Activated B cell treated with CpG ODN at 0.5 μM for 24 hours (primary cell): ENCODE data around the gene SIT1. TPM values are rescaled to one million over a fixed set of nuclear protein-coding genes. Genes with fewer than 3 reads are reported as not detected.

Experiments used
- ATAC-seq: fragments of 200-7000 bp; cut with Tn5 transposase; one replicate; pipeline ENCODE4 v1.10.0; 2021; ENCODE audit warnings: low read depth, mild to moderate bottlenecking, moderate library complexity
- CTCF ChIA-PET: fragments of 350-600 bp; sonication (Branson Sonifier 250); formaldehyde crosslinking; loops from one replicate; lab custom pipeline; 2021; ENCODE audit warnings: antibody characterized with exemption; lab: Charles Lee
- POLR2A ChIA-PET: fragments of 350-600 bp; sonication (Branson Sonifier 250); formaldehyde crosslinking; loops from one replicate; lab custom pipeline; 2021; ENCODE audit warnings: antibody characterized with exemption; lab: Charles Lee
- DNase-seq: peaks from one replicate; pipeline ENCODE4 v3.0.0; 2022
- H3K27ac Mint-ChIP-seq: one replicate; pipeline ENCODE4 v1.8.0; 2020; ENCODE audit warnings: mixed read lengths
- H3K27me3 Mint-ChIP-seq: one replicate; pipeline ENCODE4 v1.8.0; 2021; ENCODE audit warnings: mixed read lengths
- H3K36me3 Mint-ChIP-seq: one replicate; pipeline ENCODE4 v1.8.0; 2021; ENCODE audit warnings: low read depth, mixed read lengths
- H3K4me1 Mint-ChIP-seq: one replicate; pipeline ENCODE4 v1.8.0; 2021; ENCODE audit warnings: mixed read lengths
- H3K4me3 Mint-ChIP-seq: one replicate; pipeline ENCODE4 v1.8.0; 2020; ENCODE audit warnings: mild to moderate bottlenecking, mixed read lengths
- H3K9me3 Mint-ChIP-seq: one replicate; pipeline ENCODE4 v1.8.0; 2020; ENCODE audit warnings: mixed read lengths
- CTCF ChIP-seq: fragments of 200-600 bp; IDR thresholded peaks from one replicate; pipeline ENCODE4 v1.8.0; 2022; ENCODE audit warnings: antibody characterized with exemption, mild to moderate bottlenecking
- intact Hi-C: fragments of 100-400 bp; cut with micrococcal nuclease; formaldehyde crosslinking; loops from one replicate; pipeline ENCODE4 v1.15.1; 2024
- total RNA-seq: library from RNA; stranded (reverse); gene quantifications from 2 replicates; pipeline ENCODE4 v1.2.3, GENCODE V29; 2022

SIT1 gene
- total RNA-seq, 1 donor from 2014 or later: 27.5 TPM

- H3K27me3 Mint-ChIP-seq: no peaks in the 10 kb centered on the region
- DNase-seq: no peak
- H3K36me3 Mint-ChIP-seq: no peaks in the 10 kb centered on the region
Measured at GRCh38 chr9:35685506-35685905, 34.8 kb upstream of the SIT1 start.

GRCh38 chr9:35684921-35685320 is 34.2 kb upstream of the SIT1 start:
- no peak for DNase-seq
- intact Hi-C loops: loop anchor here (5.0 kb wide), 1 partner anchor 32 kb away; no protein-coding TSS in a partner anchor
- no peak overlapping the region for H3K27ac Mint-ChIP-seq
- no peaks in the 10 kb centered on the region for H3K36me3 Mint-ChIP-seq
- peaks cover 20% of the 10 kb centered on the region for H3K4me1 Mint-ChIP-seq
- H3K27me3 Mint-ChIP-seq: no peaks in the 10 kb centered on the region
- CTCF ChIA-PET: interaction anchor here (5.9 kb wide), 1 partner anchor 11 kb away, joined by 30 read pairs; no protein-coding TSS in a partner anchor
- H3K4me3 Mint-ChIP-seq: no peak overlapping the region
- TF ChIP-seq CTCF: no peak
- POLR2A ChIA-PET: no interaction called here
- no peaks in the 10 kb centered on the region for H3K9me3 Mint-ChIP-seq
- ATAC-seq: no peak

More at GRCh38 chr9:35685506-35685905, 34.8 kb upstream of the SIT1 start:
- intact Hi-C loops: no loop called here
- H3K9me3 Mint-ChIP-seq: no peaks in the 10 kb centered on the region
- H3K4me3 Mint-ChIP-seq: no peak overlapping the region
- no peak for ATAC-seq
- POLR2A ChIA-PET: interaction anchor here (1.1 kb wide), 1 partner anchor 41 kb away, joined by 4 read pairs; no protein-coding TSS in a partner anchor
- peaks cover 14% of the 10 kb centered on the region for H3K4me1 Mint-ChIP-seq
- CTCF ChIA-PET: interaction anchor here (3.6 kb wide), 1 partner anchor 10 kb away, joined by 23 read pairs; no protein-coding TSS in a partner anchor
- H3K27ac Mint-ChIP-seq: no peak overlapping the region
- TF ChIP-seq CTCF: no peak

- intact Hi-C loops: loop anchor here (5.0 kb wide), 1 partner anchor 34 kb away; no protein-coding TSS in a partner anchor
- no peaks in the 10 kb centered on the region for H3K36me3 Mint-ChIP-seq
- H3K4me1 Mint-ChIP-seq: peaks cover 21% of the 10 kb centered on the region
- ATAC-seq (no peak), DNase-seq (no peak)
- ChIA-PET POLR2A (interaction anchor here (0.7 kb wide), 1 partner anchor 27 kb away, joined by 3 read pairs; no protein-coding TSS in a partner anchor), CTCF (interaction anchor here (1.0 to 5.9 kb wide), 2 partner anchors 13 to 80 kb away, joined by 3 to 30 read pairs; no protein-coding TSS in a partner anchor)
- TF ChIP-seq CTCF: no peak
- no peak overlapping the region for H3K27ac Mint-ChIP-seq
- no peaks in the 10 kb centered on the region for H3K9me3 Mint-ChIP-seq
- H3K4me3 Mint-ChIP-seq: no peak overlapping the region
- no peaks in the 10 kb centered on the region for H3K27me3 Mint-ChIP-seq
Measured at GRCh38 chr9:35683323-35683722, 32.6 kb upstream of the SIT1 start.

- CTCF ChIA-PET: interaction anchor here (1.0 to 5.9 kb wide), 2 partner anchors 13 to 79 kb away, joined by 3 to 30 read pairs; no protein-coding TSS in a partner anchor
- H3K36me3 Mint-ChIP-seq: no peaks in the 10 kb centered on the region
- TF ChIP-seq CTCF: no peak
- no peaks in the 10 kb centered on the region for H3K9me3 Mint-ChIP-seq
- H3K27ac Mint-ChIP-seq: no peak overlapping the region
- no peak for DNase-seq
- H3K4me1 Mint-ChIP-seq: peaks cover 21% of the 10 kb centered on the region
- POLR2A ChIA-PET: interaction anchor here (0.7 kb wide), 1 partner anchor 28 kb away, joined by 3 read pairs; no protein-coding TSS in a partner anchor
- intact Hi-C loops: loop anchor here (5.0 kb wide), 1 partner anchor 35 kb away; no protein-coding TSS in a partner anchor
- no peaks in the 10 kb centered on the region for H3K27me3 Mint-ChIP-seq
- no peak overlapping the region for H3K4me3 Mint-ChIP-seq
- no peak for ATAC-seq
Measured at GRCh38 chr9:35682520-35683315, 32.0 kb upstream of the SIT1 start.

GRCh38 chr9:35682051-35682450 is 31.3 kb upstream of the SIT1 start:
- H3K36me3 Mint-ChIP-seq: no peaks in the 10 kb centered on the region
- POLR2A ChIA-PET: no interaction called here
- no peak overlapping the region for H3K27ac Mint-ChIP-seq
- no peak overlapping the region for H3K4me3 Mint-ChIP-seq
- peaks cover 21% of the 10 kb centered on the region for H3K4me1 Mint-ChIP-seq
- intact Hi-C loops: loop anchor here (5.0 kb wide), 1 partner anchor 35 kb away; no protein-coding TSS in a partner anchor
- peaks cover 2% of the 10 kb centered on the region for H3K27me3 Mint-ChIP-seq
- ATAC-seq: no peak
- H3K9me3 Mint-ChIP-seq: no peaks in the 10 kb centered on the region
- DNase-seq: no peak
- CTCF ChIA-PET: interaction anchor here (5.9 kb wide), 1 partner anchor 14 kb away, joined by 30 read pairs; no protein-coding TSS in a partner anchor
- no peak for TF ChIP-seq CTCF
